Measurements from ENCODE around the gene PLEKHA7.

The PLEKHA7 gene

DNA sequence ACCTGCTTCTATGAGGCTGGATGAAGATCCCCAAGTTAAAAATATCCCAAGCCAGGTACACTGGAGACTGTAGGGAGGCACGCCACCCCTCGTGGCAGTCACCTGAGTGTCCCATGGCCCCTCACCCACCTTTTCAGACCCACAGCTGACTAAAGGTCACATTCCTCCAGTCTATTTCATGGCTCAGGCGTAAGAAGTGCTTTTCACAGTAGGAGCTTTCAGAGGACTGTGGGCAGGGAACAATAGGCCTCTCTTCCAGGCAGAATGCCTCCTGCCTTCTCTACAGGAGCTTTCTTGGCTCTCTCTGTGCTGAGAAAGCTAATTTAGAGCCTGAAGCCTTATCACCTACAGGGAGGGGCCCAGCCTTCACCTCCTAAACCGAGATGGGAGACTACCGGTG lies 201.9 kb downstream of the PLEKHA7 start:
- DNase-seq (ENCODE audit: low read depth in 1 of 2, low spot score in 1 of 2) = no peak

DNA sequence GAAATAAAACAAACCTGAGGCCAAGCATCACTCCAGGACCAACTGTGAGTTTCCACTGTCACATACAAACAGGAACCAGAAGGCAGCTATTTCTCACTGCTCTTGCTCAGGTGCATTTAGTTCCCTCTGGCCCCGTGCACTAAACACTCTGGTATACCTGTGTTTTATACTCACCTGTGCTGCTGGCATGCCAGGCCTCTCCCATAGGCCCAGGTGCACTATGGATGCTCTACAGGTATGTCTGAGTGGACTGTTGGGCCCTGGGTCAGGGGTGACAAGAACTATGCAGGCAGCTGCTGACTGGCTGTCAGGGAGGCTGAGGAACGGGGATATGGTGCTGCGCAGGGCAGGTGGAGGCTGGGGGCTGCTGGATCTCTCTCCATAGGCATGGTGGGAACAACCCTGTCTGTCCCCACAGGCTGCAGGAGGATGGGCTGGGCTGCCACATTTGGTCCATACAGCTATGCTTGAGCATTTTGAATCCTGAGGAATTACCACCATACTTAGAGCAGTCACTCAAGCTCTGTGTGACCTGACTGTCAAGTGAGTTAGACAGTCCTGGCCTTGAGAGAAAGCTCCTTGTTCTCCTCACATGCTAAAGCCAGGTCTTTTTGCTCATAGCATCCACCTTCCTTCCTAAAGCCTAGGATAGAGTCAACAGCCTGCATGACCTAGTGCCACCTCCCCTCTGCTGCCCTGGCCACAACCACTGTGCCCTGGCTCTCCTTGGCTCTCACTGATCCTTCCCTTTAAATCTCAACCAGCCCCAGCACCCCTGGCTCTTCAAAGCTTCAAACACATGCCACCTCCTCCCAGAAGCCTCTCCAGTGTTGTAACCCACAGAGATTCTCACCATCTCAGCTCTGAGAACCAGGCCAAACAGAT lies 202.8 kb downstream of the PLEKHA7 start:
- no peak for DNase-seq (ENCODE audit: low read depth in 1 of 2, low spot score in 1 of 2)

DNA sequence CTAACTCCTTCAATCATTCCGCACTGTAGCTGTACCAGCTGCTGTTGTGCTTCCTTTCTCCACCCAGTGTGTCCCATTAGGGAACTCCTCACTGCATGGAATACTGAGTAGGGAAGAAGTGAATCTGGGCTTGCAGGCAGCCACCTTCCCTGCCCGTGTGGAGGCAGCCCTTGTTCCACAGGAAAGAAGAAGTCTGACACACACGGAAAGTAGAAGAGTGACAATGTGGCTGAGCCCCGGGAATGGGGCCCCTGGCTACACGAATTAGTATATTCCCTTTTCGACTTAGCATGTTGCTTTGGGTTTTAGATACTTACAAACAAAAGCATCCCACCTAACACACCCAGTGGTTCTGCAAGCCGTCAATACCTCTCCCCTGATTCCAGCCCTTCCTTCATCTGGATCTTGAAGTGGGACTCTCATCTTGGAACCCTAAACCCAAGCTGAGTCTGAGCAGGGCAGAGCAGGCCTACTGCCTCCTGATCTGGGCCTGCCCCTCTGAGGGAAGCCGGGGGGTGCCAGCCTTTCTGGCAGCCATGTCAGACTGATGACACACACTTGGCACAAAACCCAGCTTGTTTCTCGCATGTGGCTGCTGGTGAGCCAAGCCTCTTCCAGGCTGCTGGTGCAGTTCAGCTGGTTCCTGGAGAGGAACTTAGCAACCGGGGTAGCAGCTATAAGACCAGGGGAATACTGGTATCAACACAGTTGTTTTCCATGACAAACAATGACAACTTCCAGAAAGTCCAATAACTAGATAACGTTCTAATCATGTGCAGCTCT lies 204.1 kb downstream of the PLEKHA7 start:
- DNase-seq (ENCODE audit: low read depth in 1 of 2, low spot score in 1 of 2) = no peak

DNA sequence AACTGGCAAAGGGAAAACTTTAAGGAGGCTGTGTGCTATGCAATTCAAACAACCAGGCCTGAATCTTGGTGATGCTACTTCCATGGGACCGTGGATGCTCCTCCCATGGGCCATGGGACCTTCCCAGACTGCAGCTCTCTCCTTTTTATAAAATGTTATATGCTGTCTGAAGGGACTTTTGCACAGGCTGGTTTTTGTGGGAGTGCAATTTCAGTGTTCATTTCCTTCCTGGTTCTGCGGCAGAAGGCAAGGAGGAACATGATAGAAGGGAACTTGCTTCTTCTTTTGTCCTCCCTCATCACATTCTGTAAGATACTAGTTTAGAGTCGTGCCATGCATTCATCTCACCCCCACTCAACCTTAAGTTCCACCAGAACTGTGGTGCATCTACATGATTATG lies 206.9 kb downstream of the PLEKHA7 start:
- DNase-seq (ENCODE audit: low read depth in 1 of 2, low spot score in 1 of 2) = no peak

DNA sequence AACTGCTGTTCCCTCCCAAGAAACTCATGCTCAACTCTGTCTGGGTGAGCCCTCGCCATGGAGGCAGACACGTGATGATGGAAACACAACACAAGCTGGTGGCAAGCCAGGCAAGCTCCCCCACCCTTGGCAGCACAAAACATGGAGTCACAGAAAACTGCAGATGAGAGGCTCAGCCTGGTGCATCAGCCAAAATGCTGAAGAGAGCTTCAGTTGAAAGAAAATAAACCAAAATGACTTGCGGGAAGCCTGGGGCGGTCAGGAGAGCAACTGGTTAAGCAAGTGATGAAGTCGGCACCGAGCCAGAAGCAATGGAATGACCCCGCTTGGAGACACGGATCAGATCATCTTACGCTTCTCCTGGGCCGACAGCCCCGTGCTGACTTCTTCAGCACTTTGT lies 207.4 kb downstream of the PLEKHA7 start:
- DNase-seq (ENCODE audit: low read depth in 1 of 2, low spot score in 1 of 2) = no peak

DNA sequence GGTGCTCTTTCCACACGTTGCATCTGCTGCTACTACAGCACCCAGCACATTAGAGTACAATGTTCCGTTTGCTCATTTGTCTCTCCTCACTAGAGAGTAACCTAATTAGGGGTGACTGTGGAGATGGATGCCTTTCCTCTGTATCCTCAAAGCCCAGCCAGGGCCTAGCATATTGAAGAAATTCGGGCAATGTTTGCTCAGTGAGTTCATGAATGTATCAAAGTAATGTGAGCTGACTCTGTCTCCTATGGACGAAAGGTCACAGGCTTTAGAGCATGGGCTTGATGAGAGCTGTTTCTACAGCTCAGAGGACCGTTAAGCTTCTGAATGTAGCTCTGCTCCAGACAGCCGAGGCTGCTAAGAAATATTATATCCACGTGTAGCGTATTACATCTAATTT lies 208.3 kb downstream of the PLEKHA7 start:
- DNase-seq (ENCODE audit: low read depth in 1 of 2, low spot score in 1 of 2) = no peak

DNA sequence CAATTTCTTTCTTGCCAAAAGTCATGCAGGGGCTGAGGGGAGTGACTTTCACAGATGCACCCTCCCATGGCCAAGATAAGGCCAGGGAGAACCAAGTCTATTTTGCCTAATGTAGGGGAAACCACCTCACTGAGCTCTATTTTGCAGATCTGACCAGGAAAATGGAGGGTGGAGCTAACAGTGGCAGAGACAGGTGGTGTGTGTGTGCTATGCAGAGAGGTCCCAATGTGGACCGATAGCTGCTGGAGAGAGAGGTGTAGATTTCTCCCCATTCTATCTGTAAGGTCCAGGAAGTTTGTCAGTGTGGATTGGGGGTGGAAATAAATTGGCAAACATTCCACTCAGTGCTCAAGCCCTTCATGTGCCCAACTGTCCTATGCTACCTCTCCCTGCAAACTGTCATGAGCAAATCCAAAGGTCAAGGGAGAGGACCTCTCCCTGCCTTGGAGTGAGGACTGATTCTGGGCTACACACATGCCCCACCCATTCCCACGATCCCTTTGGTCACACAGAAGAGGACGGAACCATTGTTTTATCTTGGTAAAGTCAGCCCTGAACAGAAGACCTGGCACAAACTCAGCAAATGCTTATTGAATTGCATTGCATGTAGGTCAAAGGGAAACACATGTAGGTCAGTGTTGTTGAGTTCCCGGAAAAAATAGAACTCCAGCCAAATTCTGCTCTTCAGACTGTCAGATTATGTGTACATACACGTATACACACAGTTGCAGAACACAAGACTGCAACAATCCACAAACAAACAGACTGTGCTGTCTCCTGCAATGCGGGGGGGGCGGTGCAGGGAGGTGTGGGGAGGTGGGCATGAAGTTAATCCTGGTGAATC lies 209.9 kb downstream of the PLEKHA7 start:
- no peak for DNase-seq (ENCODE audit: low read depth in 1 of 2, low spot score in 1 of 2)

DNA sequence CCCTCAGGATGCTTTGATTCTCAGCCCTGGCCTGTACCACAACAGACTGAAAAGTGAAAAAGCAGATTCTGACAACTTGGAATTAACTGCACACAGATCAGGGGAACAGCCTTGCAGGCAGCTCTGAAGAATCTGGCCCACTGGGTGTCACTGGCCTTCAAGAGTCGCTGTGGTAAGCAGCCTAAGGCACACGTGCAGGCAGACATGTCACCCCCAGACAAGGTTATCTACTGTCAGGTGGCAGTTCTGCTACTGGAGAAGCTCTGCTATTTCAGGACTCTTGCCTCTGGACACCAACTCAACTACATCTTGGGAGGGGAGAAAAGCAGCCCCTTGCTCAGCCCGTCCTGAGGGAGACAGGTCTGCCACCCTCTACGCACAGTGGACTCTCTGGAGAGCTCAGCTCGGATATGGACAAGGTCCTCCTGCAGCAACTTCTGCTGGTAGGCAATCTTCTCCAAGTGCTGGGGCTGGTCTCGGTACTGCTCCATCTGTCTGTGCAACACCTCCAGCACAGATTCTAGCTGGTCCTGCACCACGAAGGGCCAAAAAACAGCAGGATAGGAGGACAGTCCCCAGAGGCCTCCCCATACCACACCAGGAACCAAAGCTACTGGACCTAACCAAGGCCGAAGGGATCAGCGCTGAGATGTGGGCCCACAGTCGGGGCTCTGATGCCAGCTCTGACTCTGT lies 212.8 kb downstream of the PLEKHA7 start:
- DNase-seq (ENCODE audit: low read depth in 1 of 2, low spot score in 1 of 2) = no peak

DNA sequence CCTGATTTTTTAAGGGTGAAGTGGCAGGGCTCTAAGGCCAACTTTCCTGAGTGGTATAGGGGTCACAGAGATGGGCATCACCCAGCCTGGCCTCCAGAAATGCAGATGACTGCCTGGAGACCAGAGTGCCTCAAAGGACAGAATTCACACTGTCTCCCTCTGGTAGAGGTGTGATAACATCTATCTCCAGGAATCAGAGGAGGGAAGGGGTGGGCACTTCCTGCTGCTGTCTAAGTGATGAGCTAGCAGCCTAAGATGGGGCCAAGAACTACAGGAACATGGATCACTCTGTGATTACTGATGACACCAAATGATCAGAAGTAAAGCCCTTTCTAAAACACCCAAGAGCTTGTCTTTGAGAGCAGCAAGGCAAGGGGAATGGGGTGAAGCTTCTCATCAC lies 213.8 kb downstream of the PLEKHA7 start:
- DNase-seq (ENCODE audit: low read depth in 1 of 2, low spot score in 1 of 2) = no peak

DNA sequence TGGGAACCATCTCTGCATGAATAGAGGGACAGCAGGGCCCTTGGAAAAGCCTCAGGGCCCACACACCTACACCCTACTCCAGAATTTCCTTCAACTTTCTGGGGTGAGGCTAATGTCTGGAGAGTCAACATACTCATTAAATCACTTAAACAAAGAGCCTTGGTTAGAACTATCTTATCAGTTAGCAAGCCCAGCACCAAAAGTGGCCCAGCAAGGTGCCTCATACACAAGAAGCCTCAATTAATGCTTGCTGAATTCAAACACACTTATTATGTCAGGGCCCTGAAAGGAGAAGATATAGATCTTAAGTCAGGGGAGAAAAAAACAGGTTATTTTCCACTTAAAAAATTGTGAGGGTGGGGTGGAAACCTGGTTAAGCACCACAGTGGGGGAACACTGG lies 214.3 kb downstream of the PLEKHA7 start:
- no peak for DNase-seq (ENCODE audit: low read depth in 1 of 2, low spot score in 1 of 2)

DNA sequence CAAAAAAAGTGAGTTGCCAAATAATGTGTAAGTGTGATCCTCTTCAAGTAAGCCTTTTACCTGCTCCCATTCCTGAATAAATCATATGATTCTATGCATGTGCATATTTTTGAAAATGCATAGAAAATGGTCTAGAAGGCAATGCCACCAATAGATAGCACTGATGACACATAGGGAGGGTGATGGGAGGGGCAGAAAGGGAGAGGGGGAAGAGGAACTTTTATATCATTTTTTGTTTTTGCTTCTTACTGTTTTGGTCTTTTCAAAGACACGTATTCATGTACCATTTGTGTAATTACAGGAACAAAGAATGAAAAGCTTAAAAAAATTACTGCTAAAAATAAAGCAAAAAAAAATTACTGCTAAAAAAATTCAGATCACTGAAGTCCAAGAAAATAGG lies 215.0 kb downstream of the PLEKHA7 start:
- DNase-seq (ENCODE audit: low read depth in 1 of 2, low spot score in 1 of 2) = no peak

DNA sequence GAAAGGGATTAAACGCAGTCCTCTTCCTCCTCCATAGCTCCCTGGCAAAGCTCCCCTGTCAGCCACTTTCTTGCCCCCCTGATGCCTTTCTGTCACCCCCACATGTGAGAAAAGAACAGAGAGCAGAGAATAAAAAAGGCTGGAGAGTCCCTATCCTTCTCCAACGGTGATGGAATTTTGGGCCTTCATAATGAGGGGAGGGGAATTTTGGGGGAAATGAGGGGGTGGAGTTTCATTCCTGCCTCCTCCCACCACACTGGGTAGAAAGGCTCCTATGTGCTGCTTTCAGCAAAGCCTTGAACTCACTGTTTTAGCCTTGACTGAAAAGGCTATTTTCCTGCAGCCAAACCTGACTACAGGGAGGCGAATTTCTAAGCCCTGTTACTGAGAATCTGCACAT lies 216.4 kb downstream of the PLEKHA7 start:
- DNase-seq (ENCODE audit: low read depth in 1 of 2, low spot score in 1 of 2) = no peak

DNA sequence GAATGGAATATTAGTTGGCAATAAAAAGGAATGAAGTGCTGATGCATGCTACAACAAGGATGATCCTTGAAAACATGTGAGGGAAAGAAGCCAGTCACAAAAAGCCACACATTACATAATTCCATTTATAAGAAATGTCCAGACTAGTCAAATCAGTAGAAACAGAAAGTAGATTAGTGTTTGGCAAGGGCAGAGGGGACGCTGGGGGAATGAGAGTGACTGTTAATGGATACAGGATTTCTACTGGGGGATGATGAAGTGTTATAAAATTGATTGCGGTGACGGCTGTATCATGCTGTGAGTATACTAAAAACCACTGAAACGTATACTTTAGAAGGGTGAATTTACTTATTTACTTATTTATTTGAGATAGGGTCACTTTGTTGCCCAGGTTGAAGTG lies 217.9 kb downstream of the PLEKHA7 start:
- no peak for DNase-seq (ENCODE audit: low read depth in 1 of 2, low spot score in 1 of 2)

DNA sequence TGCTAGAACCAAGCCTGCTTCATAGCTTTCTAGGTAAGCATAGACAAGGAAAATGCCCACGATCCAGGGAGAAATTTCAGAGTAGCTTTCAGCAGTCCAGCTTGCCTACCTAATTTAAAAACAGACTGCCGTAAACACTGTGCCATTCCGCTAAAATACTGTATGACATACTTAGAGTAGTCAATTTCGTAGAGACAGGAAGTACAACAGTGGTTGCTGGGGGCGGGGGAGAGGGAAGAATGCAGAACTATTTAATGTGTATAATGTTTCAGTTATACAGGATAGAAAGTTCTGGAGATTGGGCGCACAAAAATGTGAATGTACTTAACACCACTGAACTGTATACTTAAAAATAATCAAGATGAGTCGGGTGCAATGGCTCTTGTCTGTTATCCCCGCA lies 219.1 kb downstream of the PLEKHA7 start:
- no peak for DNase-seq (ENCODE audit: low read depth in 1 of 2, low spot score in 1 of 2)

DNA sequence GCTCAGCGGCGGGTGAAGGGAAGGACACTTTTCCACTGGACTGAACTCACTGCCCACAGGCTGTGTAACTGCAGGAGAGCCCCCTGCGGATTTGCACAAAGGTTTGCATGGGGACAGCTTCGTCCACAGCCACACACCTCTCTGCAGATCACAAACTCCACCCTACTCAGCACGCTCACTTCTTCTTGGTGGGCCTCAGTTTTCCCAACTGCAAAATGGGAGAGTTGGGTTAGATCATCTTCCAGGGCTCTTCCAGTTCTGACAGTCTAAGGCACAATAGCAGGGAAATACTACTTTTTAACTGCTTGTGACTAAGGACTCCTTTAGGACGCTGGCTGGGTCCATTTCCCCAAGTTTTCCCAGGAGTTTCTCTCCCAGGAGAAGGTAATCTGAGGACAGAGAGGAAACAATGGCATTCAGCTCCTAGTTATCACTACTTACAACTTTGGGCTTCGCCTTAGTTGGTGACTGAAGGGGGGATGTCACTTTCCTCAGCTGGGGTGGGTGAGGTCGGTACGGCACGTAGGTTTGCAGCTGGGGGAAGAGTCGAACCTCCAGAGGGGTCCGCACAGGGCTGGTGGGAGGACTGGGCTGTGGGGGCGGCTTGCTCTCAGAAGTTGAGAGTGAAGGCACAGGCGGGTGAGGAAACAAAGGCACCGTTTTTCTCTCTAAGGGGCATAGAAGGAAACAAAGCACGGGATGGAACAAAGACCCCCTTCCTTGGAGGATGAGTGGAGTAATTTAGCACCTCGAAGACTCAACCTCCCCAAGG lies 220.0 kb downstream of the PLEKHA7 start:
- no peak for DNase-seq (ENCODE audit: low read depth in 1 of 2, low spot score in 1 of 2)

DNA sequence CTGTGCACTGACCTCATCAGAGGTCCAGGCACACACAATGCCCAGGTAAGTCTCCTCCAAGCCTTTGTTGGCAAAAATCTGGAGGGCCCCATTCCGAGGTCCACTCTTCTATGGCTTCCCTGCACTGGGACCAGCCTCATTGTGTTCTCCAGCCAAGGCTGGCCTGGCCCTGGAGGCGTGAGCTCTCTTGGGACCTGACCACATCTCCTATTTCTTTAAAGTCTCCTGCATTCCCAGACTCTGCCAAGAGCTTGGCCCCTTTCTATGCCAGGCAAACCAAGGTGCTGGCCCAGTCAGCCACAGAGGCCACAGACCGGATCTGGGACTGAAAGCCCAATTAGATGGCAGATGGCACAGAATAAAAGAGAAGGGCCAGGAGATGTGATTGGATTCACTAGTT lies 220.7 kb downstream of the PLEKHA7 start:
- DNase-seq (ENCODE audit: low read depth in 1 of 2, low spot score in 1 of 2) = no peak

DNA sequence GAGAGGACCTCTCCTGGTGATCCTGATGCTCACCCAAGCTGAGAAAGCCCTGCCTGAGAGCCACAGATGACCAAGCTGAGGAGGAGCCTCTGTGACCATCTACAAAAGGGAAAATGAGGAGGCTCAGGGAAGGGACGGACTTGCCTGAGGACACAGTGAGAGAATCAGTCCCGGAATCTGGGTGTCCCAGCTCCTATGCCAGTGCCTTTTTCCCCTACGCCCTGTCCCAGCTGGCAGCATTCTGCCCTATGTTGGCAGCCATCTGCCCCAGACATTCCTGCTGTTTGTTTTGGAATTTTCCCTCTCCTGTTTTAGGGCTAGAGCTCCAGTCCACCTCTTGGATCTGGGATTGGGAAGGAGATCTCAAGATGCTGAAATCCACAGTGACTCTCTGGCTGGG lies 221.2 kb downstream of the PLEKHA7 start:
- no peak for DNase-seq (ENCODE audit: low read depth in 1 of 2, low spot score in 1 of 2)

DNA sequence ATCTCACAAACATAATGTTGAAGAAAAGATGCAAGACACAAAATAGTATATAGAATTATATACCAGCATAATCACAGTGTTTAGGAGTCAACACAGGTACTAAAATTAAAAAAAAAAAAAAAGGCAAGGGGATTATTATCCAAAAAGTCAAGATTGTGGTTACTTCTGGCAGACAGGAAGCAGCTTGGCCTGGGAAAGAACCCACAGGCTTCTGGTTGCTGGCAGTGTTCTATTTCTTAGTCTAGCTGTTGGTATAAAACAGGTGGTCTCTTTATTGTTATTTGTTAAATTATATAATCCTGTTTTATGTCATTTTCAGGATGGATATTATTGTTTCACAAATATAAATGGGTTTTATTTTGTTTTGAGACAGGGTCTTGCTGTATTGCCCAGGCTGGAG lies 221.8 kb downstream of the PLEKHA7 start:
- no peak for DNase-seq (ENCODE audit: low read depth in 1 of 2, low spot score in 1 of 2)

DNA sequence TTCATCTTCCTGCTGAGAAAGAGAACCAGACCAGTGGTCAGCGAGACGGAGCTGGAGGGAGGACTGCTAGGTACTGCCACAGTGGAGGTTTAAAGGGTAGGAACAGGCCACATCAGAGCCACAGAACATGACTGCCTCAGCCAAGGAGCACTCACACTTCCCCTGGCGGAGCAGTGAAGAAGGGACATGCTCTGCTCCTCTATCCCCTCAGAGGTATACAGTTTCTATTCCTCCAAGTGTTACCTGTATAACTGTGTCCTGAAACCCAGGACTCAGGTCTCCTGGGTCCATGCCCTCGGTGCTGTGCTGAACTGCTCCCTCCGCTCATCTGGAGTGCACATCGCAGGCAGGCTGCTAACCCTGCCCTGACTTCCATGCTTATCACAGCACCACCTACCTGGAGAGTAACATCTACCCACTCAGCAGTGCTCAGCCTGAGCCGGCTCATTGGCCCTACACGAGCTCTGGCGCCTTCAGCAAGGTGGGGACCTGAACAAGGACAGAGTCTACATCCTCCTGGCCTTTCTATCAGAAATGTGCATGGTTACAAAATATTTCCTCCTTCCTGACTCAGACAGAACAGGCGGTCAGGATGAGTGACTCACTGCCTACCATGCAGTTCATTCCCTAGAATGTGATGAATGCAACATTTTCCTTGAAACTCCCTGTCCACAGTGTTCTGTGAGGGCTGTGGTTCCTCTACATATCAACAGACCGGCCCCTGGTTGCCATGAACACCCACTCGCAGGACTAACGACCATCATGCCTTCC lies 222.8 kb downstream of the PLEKHA7 start:
- DNase-seq (ENCODE audit: low read depth in 1 of 2, low spot score in 1 of 2) = no peak
